CD4-positive, alpha-beta T cell treated with Interleukin-15 for 1 hour (primary cell): ENCODE measurements around the gene WWOX.
"Not testable (repeated sequence)": the region's sequence is repeated elsewhere in the genome, so short reads cannot be mapped to it uniquely, and the experiment has no call there.

Experiments used
- DNase-seq: peaks from one replicate; pipeline ENCODE4 v3.0.0-alpha.2; 2020

Gene WWOX

DNA sequence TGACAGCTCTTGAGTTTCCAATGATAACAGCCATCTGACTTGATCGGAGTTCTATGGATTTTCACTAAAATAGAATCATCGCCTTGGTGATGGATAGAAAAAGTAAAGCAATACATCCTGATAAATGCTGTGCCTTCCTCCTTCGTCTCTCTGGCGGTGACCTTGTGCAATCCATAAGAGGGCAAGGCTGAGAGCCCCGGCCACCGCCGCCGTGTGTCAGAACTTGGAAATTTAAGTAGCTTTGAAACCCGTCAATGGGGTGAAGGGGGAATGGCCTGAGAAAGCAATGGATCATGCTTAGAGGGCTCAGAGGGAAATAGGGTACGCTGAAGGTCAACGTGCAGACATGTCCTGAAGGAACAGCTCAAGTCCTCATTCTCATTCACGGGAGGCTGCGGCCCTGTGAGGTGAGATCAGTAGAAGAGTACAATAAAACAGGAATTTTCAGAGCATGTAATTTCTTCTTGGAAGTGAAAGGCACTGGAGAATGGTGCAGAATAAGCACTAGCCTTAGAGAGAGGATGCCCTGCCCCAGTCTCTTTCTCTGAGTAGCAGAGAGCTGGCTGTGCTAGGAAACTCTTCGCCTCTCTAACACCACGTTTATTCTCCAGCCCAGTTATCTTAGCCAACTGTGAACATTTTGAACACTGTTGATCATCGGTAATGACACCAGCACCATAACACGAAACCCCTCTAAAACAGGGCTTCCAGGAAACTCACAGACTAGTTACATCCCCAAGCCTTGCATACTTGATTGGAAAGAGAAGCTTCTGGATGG lies 573.5 kb downstream of the WWOX start:
- DNase-seq, result no peak

DNA sequence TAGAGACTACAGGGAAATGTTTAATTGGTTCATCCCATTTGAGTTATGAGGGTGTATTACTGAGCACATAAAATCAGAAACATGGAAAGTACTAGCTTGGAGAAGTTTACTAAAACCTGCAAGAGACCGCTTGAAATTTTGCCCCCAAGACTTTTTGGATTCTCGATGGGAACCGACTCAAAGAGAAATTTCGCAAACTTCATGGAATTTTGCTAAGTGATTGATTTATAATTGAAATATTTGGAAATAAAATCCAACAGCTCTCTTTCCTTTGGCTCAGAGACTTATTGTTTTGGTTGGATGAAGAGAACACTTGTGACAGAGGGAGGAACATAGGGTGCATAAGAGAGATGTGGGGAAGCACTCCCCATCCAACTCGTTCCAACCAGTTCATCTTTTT lies 574.4 kb downstream of the WWOX start:
- no peak for DNase-seq

DNA sequence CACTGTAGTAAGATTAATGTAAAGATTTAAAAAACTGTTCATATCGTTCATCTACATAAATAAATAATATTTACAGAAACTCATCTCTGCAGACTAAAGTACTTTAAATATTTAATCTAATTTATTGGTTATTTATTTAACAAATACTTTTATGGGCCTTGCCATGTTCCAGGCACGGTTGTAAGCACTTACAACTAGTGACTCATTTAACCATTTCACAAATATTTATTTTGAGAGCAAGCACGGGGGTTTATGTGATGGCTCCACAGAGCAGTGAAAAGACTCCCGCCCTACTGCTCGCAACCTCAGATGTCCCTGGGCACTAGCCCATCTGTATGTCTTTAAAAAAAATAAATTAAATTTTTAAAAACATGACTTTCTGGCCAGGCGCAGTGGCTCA lies 575.9 kb downstream of the WWOX start:
- no peak for DNase-seq

DNA sequence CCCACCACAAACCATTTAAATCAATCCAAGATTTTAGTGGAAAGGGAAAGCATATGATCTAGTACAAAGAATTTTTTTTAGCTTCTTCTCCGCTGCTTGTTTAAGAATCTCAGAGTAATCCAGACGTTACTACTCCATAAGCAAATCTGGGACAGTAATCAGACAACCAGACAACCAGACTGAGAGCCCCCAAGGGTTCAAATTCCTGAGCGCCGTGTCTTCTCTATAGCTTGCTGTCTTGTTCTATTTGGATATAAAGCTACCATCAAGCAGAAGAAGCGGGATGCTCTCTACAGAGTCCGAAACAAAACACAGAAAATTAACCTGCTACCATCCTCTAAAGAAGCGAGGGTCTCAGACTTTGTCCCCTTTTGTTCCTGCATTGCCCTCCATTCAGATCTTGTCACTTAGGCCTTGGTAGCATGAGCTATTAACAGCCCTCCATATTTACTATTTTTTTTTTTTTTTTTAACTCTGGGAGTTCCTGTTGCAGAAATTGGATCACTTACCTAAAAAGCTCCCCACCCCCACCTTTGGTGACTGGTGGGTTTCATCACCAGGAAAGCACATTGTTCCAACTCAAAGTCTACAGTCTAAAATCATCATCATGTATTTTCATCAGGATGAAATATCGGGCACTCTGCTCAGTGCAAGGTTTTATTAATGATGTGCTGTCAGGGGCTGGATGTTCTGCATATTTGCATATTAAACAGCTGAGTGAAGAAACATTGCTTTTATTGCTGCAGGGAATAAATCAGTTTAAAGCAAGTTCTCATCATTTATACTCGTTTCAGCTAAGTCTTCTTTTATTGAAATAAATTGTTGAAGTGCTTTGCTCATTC lies 576.7 kb downstream of the WWOX start:
- DNase-seq, result no peak

DNA sequence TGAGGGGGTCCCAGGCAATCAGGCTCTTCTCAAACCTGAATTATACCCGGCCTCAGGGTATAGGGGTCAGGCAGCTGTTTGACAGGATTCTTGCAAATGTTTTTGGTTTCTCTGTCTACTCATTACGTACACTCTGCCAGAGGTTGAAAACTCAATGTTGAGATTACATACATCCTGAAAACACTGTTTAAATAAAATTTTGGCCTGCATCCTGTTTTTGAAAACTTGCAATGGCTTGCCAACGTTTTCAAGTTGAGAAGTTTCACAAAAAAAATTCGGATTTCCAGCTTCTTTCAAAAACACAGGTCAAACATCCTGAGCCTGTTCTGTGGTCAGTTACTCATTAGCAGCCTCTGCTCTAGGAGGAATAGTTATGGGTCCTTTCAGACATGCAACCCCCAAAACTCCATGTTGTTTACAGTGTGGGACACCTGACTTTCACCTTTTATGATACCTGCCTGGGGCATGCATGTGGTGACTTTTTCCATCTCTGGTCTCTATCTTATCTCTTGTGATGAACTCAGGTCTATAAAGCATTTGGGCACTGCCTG lies 577.8 kb downstream of the WWOX start:
- DNase-seq, result no peak

DNA sequence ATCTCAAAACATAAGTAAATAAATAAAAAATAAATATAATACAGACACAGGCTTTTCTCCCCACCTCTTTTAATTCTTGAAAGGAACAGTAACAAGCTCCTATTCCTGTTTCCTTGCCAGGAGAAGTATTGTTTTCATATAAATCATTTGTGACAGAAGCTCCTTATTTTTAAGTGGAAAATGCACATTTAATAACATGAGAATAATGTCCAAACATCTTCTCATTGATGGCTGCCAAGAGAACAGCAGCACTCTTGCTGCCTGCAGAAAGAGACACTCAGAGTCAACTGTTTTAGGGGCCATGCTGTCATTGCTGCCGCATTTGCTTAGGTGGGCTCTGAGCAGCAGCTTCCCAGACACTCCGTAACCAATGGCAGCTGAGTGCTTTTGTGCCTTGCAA lies 580.1 kb downstream of the WWOX start:
- DNase-seq, result no peak

DNA sequence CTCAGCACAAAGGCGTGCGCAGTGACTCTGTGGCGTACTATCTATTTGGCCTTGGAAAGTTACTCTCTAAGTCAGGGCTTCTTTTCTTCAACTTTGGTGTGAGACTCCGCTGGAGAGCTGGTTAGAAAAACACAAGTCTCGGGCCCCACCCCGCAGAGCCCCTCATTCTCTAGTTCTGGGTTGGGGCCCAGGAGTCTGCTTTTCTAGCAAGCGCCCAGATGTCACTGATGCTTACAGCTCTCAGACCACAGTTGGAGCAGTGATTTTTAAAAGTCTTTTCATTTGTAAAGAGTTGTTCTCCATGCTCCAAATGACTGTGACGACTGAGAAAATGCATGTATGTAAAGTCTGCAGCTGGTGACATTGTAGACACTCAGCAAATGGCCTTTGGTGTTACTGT lies 582.3 kb downstream of the WWOX start:
- DNase-seq, result no peak

DNA sequence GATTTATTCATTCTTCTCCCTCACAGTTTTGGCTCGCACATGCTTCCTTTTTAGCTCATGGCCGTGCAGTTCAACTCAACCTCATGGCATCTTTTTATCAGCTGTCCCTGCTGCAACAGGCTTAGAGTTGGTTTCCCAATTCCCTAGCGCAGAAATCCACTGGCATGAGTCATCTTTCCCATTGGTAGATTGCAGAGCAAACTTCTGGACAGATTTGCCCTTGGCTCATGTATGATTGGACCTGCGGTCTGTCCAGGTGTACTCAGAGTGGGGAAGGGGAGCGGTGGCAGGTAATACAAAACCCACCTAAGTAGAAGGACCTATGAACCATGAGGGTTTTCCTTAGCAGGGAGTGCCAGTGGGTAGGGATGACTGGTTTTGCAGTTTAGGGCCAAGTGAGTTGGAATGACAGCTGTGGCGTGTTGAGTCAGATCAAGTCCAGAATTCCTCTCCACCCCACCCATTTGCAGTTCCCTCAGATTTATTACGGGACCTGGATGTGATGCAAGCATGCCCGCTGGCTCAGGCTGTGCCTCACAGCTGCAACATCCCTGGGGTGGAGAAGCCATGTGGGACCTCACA lies 584.7 kb downstream of the WWOX start:
- DNase-seq, result no peak

DNA sequence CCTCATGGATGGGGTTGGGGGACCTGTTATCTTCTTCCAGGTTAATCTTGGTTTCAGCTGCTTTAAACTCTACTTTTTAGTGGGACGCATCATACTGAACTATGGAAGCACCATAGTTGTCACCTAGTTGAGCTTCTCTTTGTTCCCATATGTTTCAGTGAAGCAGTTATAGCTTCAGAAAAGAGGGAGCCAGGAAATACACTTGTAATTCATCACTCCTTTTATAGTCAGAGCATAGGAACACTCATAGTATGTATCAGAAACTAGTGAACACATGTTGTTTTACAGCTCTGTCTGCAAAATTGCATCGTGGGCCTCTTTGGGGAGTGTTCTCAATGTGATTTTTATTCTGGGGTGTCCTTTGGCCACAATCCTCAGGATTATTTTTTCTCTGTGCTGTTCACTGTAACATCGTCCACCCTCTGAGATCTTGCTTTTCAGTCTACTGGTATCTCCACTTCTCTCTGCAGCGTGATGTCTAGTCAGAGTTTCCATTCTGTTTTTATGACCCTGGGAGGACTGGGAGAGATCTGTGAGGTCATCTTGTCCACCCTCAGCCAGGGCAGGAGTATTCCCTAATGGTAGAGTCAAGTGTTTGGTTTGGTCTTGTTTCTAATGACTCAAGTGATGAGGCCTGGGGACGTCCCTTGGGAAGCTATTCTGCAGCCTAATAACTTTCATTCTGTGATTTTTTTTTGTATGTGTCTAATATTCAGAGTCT lies 585.4 kb downstream of the WWOX start:
- DNase-seq, result no peak

DNA sequence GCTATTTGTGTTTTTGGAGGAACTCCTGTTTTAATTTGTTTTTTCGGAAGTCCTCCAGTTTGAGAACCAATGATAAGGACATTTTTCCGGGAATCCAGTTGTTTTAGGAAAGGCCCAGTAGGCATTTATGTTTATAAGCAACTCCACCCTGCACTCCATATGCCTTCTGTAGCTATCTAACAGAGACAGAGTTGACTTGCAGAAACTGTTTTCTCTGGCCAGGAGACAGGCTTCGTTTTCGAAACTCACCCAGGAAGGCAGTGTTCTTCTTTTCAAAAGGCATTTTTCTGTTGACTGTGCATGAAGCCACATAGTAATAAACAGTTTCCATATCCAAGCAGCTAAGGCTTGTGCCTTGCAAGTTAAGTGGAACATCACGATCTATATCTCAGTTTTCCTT lies 587.1 kb downstream of the WWOX start:
- no peak for DNase-seq

DNA sequence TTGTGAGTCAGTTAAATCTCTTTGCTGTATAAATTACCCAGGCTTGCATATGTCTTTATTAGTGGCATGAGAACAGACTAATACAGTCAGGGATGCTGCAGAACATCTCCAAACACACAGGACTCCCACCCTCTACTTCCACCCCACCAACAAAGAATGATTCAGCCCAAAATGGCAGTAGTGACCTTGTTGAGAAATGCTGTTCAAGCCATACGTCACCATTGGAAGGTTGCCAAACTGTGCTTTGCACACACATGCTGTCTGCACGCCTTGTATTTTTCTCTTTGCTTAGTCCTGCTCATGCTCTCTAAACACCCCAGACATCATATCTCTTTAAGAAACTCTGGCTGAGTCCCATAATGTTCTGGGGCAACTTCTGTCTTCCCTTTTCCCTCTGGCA lies 589.6 kb downstream of the WWOX start:
- DNase-seq, result no peak

DNA sequence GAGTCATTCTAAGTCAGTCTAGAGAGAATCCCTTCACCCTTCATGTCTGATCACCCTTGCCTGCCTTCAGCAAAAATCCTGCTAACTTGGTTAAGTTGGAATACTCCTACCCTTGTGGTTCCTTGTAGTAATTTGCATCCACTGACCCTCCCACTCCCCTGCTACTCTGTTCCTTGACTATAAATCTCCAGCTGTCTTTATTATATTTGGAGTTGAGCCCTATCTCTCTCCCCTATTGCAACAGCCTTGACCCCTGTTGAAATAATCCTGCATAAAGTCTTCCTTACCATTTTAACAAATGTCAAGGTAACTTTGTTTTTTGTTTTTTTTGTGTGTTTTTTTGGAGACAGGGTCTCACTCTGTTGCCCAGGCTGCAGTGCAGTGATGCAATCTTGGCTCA lies 590.1 kb downstream of the WWOX start:
- no peak for DNase-seq

DNA sequence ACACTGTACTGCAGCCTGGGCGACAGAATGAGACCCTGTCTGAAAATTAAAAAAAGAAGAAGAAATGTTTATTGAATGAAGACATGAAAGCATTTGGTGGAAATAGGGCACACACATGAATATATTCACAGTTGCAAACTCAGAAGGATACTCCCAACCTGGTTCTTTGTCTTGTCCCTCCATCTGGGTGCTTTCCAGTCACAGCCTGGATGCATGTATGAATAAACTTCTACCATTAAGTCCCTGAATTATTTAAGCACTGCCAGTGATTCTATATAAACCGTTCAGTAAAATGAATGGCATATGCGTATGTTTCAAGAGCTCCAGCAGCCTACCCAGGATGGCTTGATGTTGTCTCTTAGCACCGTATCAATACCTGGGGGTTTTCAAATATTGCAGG lies 591.1 kb downstream of the WWOX start:
- no peak for DNase-seq

DNA sequence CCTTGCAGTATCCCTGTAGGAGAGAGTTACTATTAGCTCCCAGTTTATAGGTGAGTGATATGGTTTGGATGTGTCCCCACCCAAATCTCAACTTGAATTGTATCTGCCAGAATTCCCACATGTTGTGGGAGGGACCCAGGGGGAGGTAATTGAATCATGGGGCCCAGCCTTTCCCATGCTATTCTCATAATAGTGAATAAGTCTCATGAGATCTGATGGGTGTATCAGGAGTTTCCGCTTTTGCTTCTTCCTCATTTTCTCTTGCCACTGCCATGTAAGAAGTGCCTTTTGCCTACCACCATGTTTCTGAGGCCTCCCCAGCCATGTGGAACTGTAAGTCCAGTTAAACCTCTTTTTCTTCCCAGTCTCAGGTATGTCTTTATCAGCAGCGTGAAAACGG lies 592.3 kb downstream of the WWOX start:
- not testable (repeated sequence) for DNase-seq

DNA sequence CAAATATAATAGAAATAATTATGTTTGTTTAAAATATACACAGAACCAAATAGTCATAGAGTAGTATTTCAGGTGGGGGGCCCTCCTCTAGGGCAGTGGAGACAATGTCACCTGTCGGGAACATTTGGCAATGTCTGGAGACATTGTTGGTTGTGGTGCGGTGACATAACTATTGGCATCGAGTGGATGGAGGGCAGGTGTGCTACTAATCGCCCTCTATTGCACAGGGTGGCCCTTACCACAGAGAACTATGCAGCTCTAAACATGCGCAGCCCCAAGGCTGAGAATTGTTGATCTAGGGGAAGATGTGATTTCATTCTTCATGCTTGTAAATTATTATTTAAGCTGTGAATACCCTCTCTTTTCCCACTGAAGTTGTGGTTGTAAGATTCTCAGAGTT lies 594.0 kb downstream of the WWOX start:
- DNase-seq, result no peak

DNA sequence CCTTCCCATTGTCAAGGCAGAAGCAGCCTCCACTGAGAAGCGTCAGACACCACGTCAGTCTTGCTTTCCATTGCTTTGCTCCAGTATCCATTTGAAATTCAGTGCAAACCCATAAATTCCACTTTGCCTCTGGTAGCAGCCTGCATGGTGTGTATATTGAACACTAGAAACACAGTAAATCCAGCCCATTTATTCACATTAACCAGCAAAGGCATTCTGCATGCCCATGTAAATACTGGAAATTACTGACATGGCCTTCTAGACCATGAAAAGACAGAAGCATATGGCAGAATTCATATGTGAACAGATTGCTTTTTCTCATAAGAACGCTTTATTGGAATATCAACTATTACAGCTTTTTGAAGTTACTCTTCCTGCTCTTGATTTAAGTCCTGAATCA lies 595.0 kb downstream of the WWOX start:
- DNase-seq, result no peak

DNA sequence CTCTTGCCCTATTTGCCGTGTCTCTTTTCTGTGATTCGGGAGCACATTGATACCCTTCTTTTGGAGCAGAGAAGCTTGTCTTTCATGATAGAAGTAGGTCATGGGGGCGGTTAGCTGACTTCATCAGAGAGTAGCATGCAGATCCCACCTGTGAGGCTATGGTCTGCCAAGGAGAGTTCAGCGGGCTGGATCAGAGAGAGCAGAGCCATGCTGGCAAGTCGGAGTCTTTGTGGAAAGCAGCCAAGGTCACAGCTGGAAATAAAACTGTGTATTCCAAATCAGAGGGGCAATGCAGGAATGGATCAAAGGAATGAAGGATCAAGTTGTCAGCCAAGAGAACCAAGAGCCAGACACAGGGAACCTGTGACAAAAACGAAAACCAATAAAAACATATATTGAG lies 595.9 kb downstream of the WWOX start:
- DNase-seq, result no peak

DNA sequence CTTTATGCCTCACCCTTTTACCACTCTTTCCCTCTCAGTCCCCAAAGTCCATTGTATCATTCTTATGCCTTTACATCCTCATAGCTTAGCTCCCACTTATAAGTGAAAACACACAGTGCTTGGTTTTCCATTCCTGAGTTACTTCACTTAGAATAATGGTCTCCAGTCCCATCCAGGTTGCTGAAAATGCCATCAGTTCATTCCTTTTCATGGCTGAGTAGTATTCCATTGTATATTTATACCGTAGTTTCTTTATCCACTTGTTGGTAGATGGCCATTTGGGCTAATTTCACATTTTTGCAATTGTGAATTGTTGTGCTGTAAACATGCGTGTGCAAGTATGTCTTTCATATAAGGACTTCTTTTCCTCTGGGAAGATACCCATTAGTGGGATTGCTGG lies 597.3 kb downstream of the WWOX start:
- no peak for DNase-seq

DNA sequence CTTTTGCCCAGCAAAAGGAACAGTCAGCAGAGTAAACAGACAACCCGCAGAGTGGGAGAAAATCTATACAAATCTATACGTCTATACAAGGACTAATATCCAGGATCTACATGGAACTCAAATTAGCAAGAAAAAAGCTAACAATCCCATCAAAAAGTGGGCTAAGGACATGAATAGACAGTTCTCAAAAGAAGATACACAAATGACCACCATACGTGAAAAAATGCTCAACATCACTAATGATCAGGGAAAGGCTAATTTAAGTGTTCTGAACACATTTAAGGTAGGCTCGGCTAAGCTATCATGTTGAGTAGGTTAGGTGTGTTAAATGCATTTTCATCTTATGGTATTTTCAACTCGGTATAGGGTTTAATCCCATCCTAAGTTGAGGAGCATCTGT lies 598.0 kb downstream of the WWOX start:
- no peak for DNase-seq

DNA sequence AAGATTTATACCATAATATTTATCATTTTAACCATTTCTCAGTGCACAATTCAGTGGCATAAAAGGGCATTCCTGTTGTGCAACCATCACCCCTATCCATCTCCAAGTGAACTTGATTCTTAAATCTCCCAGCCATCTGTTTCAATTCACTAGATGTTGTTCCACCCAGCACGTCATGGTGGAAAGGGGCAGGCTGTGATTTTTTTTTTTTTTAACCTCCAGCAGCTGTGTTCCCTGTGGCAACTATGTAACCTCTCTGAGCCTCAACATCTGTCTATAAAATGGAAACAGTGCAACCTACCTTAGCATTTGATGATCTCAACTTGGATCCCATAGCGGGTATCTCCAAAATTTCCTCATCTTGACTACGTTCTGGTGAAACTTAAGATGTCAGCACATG lies 604.5 kb downstream of the WWOX start:
- no peak for DNase-seq

DNA sequence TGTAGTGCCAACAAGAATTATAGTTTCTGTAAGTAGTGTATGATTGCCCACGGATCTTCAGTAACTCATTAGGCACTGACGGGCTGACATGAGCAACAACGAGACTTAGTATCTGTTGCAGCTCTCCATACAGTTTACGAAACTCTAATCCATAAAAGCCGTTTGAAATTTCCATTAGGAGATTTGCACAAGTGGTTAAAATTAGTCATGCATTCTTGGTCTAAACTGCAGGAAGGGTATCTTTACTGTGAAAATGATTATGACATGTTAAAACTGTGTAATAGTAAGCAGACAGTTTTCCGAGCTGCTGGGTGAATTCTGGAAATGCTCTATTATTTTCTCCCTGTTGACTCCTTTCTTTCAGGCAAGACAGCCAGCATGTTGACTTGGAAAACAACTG lies 605.0 kb downstream of the WWOX start:
- DNase-seq, result no peak

DNA sequence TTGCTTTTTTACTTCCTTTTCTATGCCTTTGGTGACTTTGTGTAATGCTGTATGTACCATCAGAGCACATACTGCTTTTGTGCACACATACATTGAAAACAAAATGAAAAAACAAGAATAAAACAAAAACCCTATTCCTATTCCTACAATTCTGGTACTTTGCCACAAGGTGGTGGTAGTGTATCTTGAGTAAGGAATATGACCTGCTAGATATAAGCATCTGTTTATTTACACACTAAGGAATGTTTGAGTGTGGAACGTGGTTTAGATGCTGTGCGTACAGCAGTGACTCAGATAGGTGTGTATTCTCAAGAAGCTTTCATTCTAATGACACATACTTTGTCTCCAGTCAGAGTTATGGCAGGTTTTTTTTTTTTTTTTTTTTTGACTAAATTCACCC lies 606.2 kb downstream of the WWOX start:
- no peak for DNase-seq

DNA sequence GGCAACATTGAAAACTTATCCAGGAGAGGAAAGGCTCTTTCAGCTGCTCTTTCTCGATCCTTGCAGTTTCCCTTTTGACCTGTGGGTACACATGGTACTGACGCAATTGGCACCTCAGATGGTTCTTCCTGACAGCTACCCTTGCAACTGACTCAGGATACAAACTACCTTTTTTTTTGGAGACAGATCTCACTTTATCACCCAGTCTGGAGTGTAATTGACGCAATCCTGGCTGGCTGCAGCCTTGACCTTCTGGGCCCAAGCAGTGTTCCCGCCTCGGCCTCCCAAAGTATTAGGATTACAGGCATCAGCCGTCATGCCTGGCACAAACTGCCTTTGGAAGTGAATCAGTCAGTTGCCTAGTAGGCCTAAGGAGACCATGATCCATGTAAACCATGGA lies 607.2 kb downstream of the WWOX start:
- DNase-seq, result no peak
